Dendritic cell treated with granulocyte-macrophage colony-stimulating factor and Interleukin-4, amounts not matched to agents 40 ng/mL and 50 ng/mL, for 4 days (primary cell): ENCODE data around the gene LNX1.

Experiments used
- H3K27ac Mint-ChIP-seq: one replicate; pipeline ENCODE4 v1.8.0; 2022; ENCODE audit warnings: mild to moderate bottlenecking, mixed read lengths
- H3K27me3 Mint-ChIP-seq: one replicate; pipeline ENCODE4 v1.8.0; 2022; ENCODE audit warnings: mild to moderate bottlenecking, mixed read lengths
- H3K36me3 Mint-ChIP-seq: one replicate; pipeline ENCODE4 v1.8.0; 2022; ENCODE audit warnings: low read depth, mixed read lengths
- H3K4me1 Mint-ChIP-seq: one replicate; pipeline ENCODE4 v1.8.0; 2022; ENCODE audit warnings: low read depth, mixed read lengths
- H3K4me3 Mint-ChIP-seq: one replicate; pipeline ENCODE4 v1.8.0; 2022; ENCODE audit warnings: mild to moderate bottlenecking, moderate library complexity, mixed read lengths
- H3K9me3 Mint-ChIP-seq: one replicate; pipeline ENCODE4 v1.8.0; 2022; ENCODE audit warnings: mixed read lengths
- intact Hi-C: fragments of 100-400 bp; cut with micrococcal nuclease; formaldehyde crosslinking; loops from one replicate; pipeline ENCODE4 v1.15.0; 2022

Gene LNX1

GRCh38 chr4:53456178-53456577, 135.1 kb downstream of the LNX1 start:
- no peak overlapping the region for H3K4me3 Mint-ChIP-seq
- peaks cover 82% of the 10 kb centered on the region for H3K36me3 Mint-ChIP-seq
- H3K4me1 Mint-ChIP-seq = peaks cover 6% of the 10 kb centered on the region
- H3K27ac Mint-ChIP-seq = no peak overlapping the region
- H3K27me3 Mint-ChIP-seq = no peaks in the 10 kb centered on the region
- no peaks in the 10 kb centered on the region for H3K9me3 Mint-ChIP-seq
- intact Hi-C loops = loop anchor here (10.0 kb wide), 1 partner anchor 61 kb away; no protein-coding TSS in a partner anchor

- Mint-ChIP-seq H3K4me1 (peaks cover 6% of the 10 kb centered on the region), H3K27me3 (no peaks in the 10 kb centered on the region), H3K36me3 (peaks cover 83% of the 10 kb centered on the region), H3K27ac (no peak overlapping the region), H3K9me3 (no peaks in the 10 kb centered on the region), H3K4me3 (no peak overlapping the region)
- intact Hi-C loops = loop anchor here (10.0 kb wide), 1 partner anchor 61 kb away; no protein-coding TSS in a partner anchor
Observed at GRCh38 chr4:53455766-53456165, 135.5 kb downstream of the LNX1 start.

- Mint-ChIP-seq H3K4me3 (no peak overlapping the region), H3K27ac (no peak overlapping the region), H3K36me3 (peaks cover 72% of the 10 kb centered on the region), H3K4me1 (peaks cover 6% of the 10 kb centered on the region), H3K9me3 (no peaks in the 10 kb centered on the region), H3K27me3 (no peaks in the 10 kb centered on the region)
- intact Hi-C loops = loop anchor here (10.0 kb wide), 1 partner anchor 59 kb away; no protein-coding TSS in a partner anchor
Observed at GRCh38 chr4:53453385-53453784, 137.9 kb downstream of the LNX1 start.

GRCh38 chr4:53450773-53451172, 140.5 kb downstream of the LNX1 start:
- Mint-ChIP-seq H3K4me3 (no peak overlapping the region), H3K4me1 (peaks cover 6% of the 10 kb centered on the region), H3K36me3 (peaks cover 76% of the 10 kb centered on the region), H3K27me3 (no peaks in the 10 kb centered on the region), H3K27ac (no peak overlapping the region), H3K9me3 (no peaks in the 10 kb centered on the region)
- intact Hi-C loops = loop anchor here (10.0 kb wide), 1 partner anchor 56 kb away; no protein-coding TSS in a partner anchor

GRCh38 chr4:53444954-53445353, 146.3 kb downstream of the LNX1 start:
- peaks cover 70% of the 10 kb centered on the region for H3K36me3 Mint-ChIP-seq
- no peak overlapping the region for H3K4me3 Mint-ChIP-seq
- H3K4me1 Mint-ChIP-seq = no peaks in the 10 kb centered on the region
- H3K27ac Mint-ChIP-seq = no peak overlapping the region
- no peaks in the 10 kb centered on the region for H3K9me3 Mint-ChIP-seq
- intact Hi-C loops = no loop called here
- no peaks in the 10 kb centered on the region for H3K27me3 Mint-ChIP-seq

GRCh38 chr4:53441564-53441963, 149.7 kb downstream of the LNX1 start:
- intact Hi-C loops = no loop called here
- Mint-ChIP-seq H3K4me1 (no peaks in the 10 kb centered on the region), H3K27me3 (no peaks in the 10 kb centered on the region), H3K27ac (no peak overlapping the region), H3K9me3 (no peaks in the 10 kb centered on the region), H3K36me3 (peaks cover 78% of the 10 kb centered on the region), H3K4me3 (no peak overlapping the region)

- intact Hi-C loops = loop anchor here (10.0 kb wide), 1 partner anchor 799 kb away; no protein-coding TSS in a partner anchor
- Mint-ChIP-seq H3K27me3 (no peaks in the 10 kb centered on the region), H3K36me3 (peaks cover 56% of the 10 kb centered on the region), H3K4me3 (no peak overlapping the region), H3K9me3 (no peaks in the 10 kb centered on the region), H3K27ac (no peak overlapping the region), H3K4me1 (no peaks in the 10 kb centered on the region)
Observed at GRCh38 chr4:53436251-53436650, 155.0 kb downstream of the LNX1 start.

GRCh38 chr4:53432528-53433424, 158.5 kb downstream of the LNX1 start:
- Mint-ChIP-seq H3K27me3 (no peaks in the 10 kb centered on the region), H3K27ac (no peak overlapping the region)
- intact Hi-C loops = loop anchor here (10.0 kb wide), 1 partner anchor 802 kb away; no protein-coding TSS in a partner anchor

GRCh38 chr4:53431052-53431451, 160.2 kb downstream of the LNX1 start:
- H3K36me3 Mint-ChIP-seq = peaks cover 63% of the 10 kb centered on the region
- intact Hi-C loops = loop anchor here (10.0 kb wide), 1 partner anchor 804 kb away; no protein-coding TSS in a partner anchor

More at GRCh38 chr4:53432528-53433424, 158.5 kb downstream of the LNX1 start:
- no peaks in the 10 kb centered on the region for H3K9me3 Mint-ChIP-seq
- H3K4me3 Mint-ChIP-seq = no peak overlapping the region
- peaks cover 69% of the 10 kb centered on the region for H3K36me3 Mint-ChIP-seq
- no peaks in the 10 kb centered on the region for H3K4me1 Mint-ChIP-seq

GRCh38 chr4:53427366-53427765, 163.9 kb downstream of the LNX1 start:
- Mint-ChIP-seq H3K4me1 (no peaks in the 10 kb centered on the region), H3K36me3 (peaks cover 50% of the 10 kb centered on the region), H3K9me3 (no peaks in the 10 kb centered on the region), H3K27ac (no peak overlapping the region), H3K27me3 (no peaks in the 10 kb centered on the region), H3K4me3 (no peak overlapping the region)
- intact Hi-C loops = no loop called here

More at GRCh38 chr4:53431052-53431451, 160.2 kb downstream of the LNX1 start:
- H3K27ac Mint-ChIP-seq = no peak overlapping the region
- H3K27me3 Mint-ChIP-seq = no peaks in the 10 kb centered on the region
- H3K4me3 Mint-ChIP-seq = no peak overlapping the region
- no peaks in the 10 kb centered on the region for H3K9me3 Mint-ChIP-seq
- no peaks in the 10 kb centered on the region for H3K4me1 Mint-ChIP-seq

- H3K27me3 Mint-ChIP-seq = no peaks in the 10 kb centered on the region
- no peak overlapping the region for H3K27ac Mint-ChIP-seq
- H3K9me3 Mint-ChIP-seq = no peaks in the 10 kb centered on the region
- no peaks in the 10 kb centered on the region for H3K4me1 Mint-ChIP-seq
- intact Hi-C loops = no loop called here
- no peak overlapping the region for H3K4me3 Mint-ChIP-seq
- peaks cover 31% of the 10 kb centered on the region for H3K36me3 Mint-ChIP-seq
Observed at GRCh38 chr4:53424280-53424679, 167.0 kb downstream of the LNX1 start.

- H3K4me3 Mint-ChIP-seq = no peak overlapping the region
- intact Hi-C loops = no loop called here
- H3K36me3 Mint-ChIP-seq = peaks cover 28% of the 10 kb centered on the region
- no peak overlapping the region for H3K27ac Mint-ChIP-seq
- no peaks in the 10 kb centered on the region for H3K27me3 Mint-ChIP-seq
- no peaks in the 10 kb centered on the region for H3K9me3 Mint-ChIP-seq
- H3K4me1 Mint-ChIP-seq = no peaks in the 10 kb centered on the region
Observed at GRCh38 chr4:53422367-53422766, 168.9 kb downstream of the LNX1 start.

GRCh38 chr4:53421791-53422190, 169.5 kb downstream of the LNX1 start:
- H3K9me3 Mint-ChIP-seq = no peaks in the 10 kb centered on the region
- peaks cover 30% of the 10 kb centered on the region for H3K36me3 Mint-ChIP-seq
- H3K27me3 Mint-ChIP-seq = no peaks in the 10 kb centered on the region
- H3K4me1 Mint-ChIP-seq = no peaks in the 10 kb centered on the region
- no peak overlapping the region for H3K27ac Mint-ChIP-seq
- no peak overlapping the region for H3K4me3 Mint-ChIP-seq
- intact Hi-C loops = no loop called here

GRCh38 chr4:53419208-53419607, 172.1 kb downstream of the LNX1 start:
- Mint-ChIP-seq H3K4me3 (no peak overlapping the region), H3K27me3 (no peaks in the 10 kb centered on the region), H3K9me3 (no peaks in the 10 kb centered on the region), H3K36me3 (peaks cover 34% of the 10 kb centered on the region), H3K4me1 (no peaks in the 10 kb centered on the region), H3K27ac (no peak overlapping the region)
- intact Hi-C loops = no loop called here
